HCT116 (cell line): ENCODE data around the gene PLCZ1. TPM values are rescaled to one million over a fixed set of nuclear protein-coding genes. Genes with fewer than 3 reads are reported as not detected.

Experiments used
- ATAC-seq: fragments of 200-7000 bp; cut with Tn5 transposase; 2 replicates; pipeline ENCODE4 v1.9.1; 2020; ENCODE audit warnings: mild to moderate bottlenecking, moderate library complexity
- BruUV-seq: library from RNA; stranded (reverse); fragments of 400-500 nt; replicated peaks from 2 replicates; lab custom pipeline; 2021; lab: Mats Ljungman, UMichigan
- CTCF ChIA-PET: fragments of 300-600 bp; sonication (Branson Sonifier 250); formaldehyde crosslinking; loops from one replicate; lab custom pipeline; 2021; ENCODE audit warnings: antibody characterized with exemption; lab: Charles Lee
- POLR2A ChIA-PET: fragments of 300-600, 350-600 bp; sonication (Branson Sonifier 250); formaldehyde crosslinking; loops from one replicate; lab custom pipeline; 2021; ENCODE audit warnings: antibody characterized with exemption; lab: Charles Lee
- RAD21 ChIA-PET, 2 experiments: fragments of 300-600 bp; sonication (Branson Sonifier 250); formaldehyde crosslinking; loops; one replicate each; lab custom pipeline; 2023; ENCODE audit warnings: low total read pairs in 2 of 2; ENCODE audit not compliant: uncharacterized antibody in 2 of 2, unreplicated experiment in 2 of 2, low non-redundant PET in 1 of 2; lab: Charles Lee
- DNase-seq: peaks from one replicate; pipeline ENCODE4 v3.0.0-alpha.2; 2010; ENCODE audit warnings: low read depth, low spot score
- H2AFZ ChIP-seq: fragments of 200-600 bp; shearing (Covaris generic), sonication (generic); 2 replicates; pipeline ENCODE4 v1.6.1; 2017; ENCODE audit warnings: low read depth, mixed run types, mixed read lengths, antibody characterized with exemption, low read length; ENCODE audit not compliant: poor library complexity, severe bottlenecking
- H3K27ac ChIP-seq: 2 replicates; pipeline ENCODE4 v1.5.1; 2012; ENCODE audit warnings: low read depth, low read length
- H3K27me3 ChIP-seq: fragments of 200-600 bp; sonication (generic); 2 replicates; pipeline ENCODE4 v1.6.1; 2016; ENCODE audit warnings: mixed run types, low read length, mixed read lengths; ENCODE audit not compliant: insufficient read depth
- H3K36me3 ChIP-seq, 2 experiments: fragments of 200-500 bp in 1 of 2; fragments of 200-600 bp in 1 of 2; sonication (Bioruptor generic) in 1 of 2; sonication (generic) in 1 of 2; 2 replicates each; pipeline versions ENCODE4 v1.5.1 to v1.6.1; 2014 to 2016; ENCODE audit warnings: low read length in 2 of 2, inconsistent platforms in 1 of 2, mixed read lengths in 1 of 2, mixed run types in 1 of 2; ENCODE audit not compliant: insufficient read depth in 2 of 2, control insufficient read depth in 1 of 2
- H3K4me1 ChIP-seq, 2 experiments: fragments of 200-600 bp in 1 of 2; sonication (generic) in 1 of 2; 2 replicates each; pipeline versions ENCODE4 v1.5.1 to v1.6.1; 2012 to 2017; ENCODE audit warnings: low read length in 2 of 2, inconsistent platforms in 1 of 2, mild to moderate bottlenecking in 1 of 2, mixed read lengths in 1 of 2, mixed run types in 1 of 2, moderate library complexity in 1 of 2; ENCODE audit not compliant: insufficient read depth in 2 of 2, control insufficient read depth in 1 of 2
- H3K4me2 ChIP-seq: fragments of 200-600 bp; sonication (generic); 2 replicates; pipeline ENCODE4 v1.6.1; 2017; ENCODE audit warnings: mixed run types, low read length, mixed read lengths
- H3K4me3 ChIP-seq, 2 experiments: fragments of 200-600 bp in 1 of 2; sonication (generic) in 1 of 2; replicated peaks in 1 of 2; 2 replicates each; pipeline ENCODE4 v1.5.1; 2011 to 2016; ENCODE audit warnings: low read length in 2 of 2, control low read depth in 1 of 2, low read depth in 1 of 2, mild to moderate bottlenecking in 1 of 2, mixed read lengths in 1 of 2, mixed run types in 1 of 2
- H3K79me2 ChIP-seq: fragments of 200-600 bp; sonication (generic); 2 replicates; pipeline ENCODE4 v1.6.1; 2017; ENCODE audit warnings: mild to moderate bottlenecking, mixed run types, low read length, moderate library complexity, mixed read lengths; ENCODE audit not compliant: insufficient read depth
- H3K9ac ChIP-seq: fragments of 200-600 bp; sonication (generic); 2 replicates; pipeline ENCODE4 v1.6.1; 2016; ENCODE audit warnings: low read length, mixed read lengths
- H3K9me2 ChIP-seq: fragments of 200-600 bp; sonication (generic), shearing (Covaris generic); 2 replicates; pipeline ENCODE4 v1.6.1; 2017; ENCODE audit warnings: mixed run types, mild to moderate bottlenecking, moderate library complexity; ENCODE audit not compliant: insufficient read depth
- H3K9me3 ChIP-seq, 2 experiments: fragments of 200-500 bp in 1 of 2; fragments of 200-600 bp in 1 of 2; sonication (Bioruptor generic) in 1 of 2; sonication (generic) in 1 of 2; 2 replicates each; pipeline ENCODE4 v1.6.1; 2014 to 2017; ENCODE audit warnings: low read length in 2 of 2, mixed read lengths in 2 of 2, inconsistent platforms in 1 of 2, low read depth in 1 of 2, mild to moderate bottlenecking in 1 of 2, mixed run types in 1 of 2, moderate library complexity in 1 of 2; ENCODE audit not compliant: control insufficient read depth in 1 of 2, insufficient read depth in 1 of 2
- H4K20me1 ChIP-seq: fragments of 200-600 bp; sonication (generic), shearing (Covaris generic); 2 replicates; pipeline ENCODE4 v1.6.1; 2017; ENCODE audit warnings: mixed run types, mild to moderate bottlenecking, moderate library complexity; ENCODE audit not compliant: insufficient read depth
- CEBPB ChIP-seq: IDR thresholded peaks from 2 replicates; pipeline ENCODE4 v1.6.1; 2012; ENCODE audit warnings: low read depth
- EGR1 ChIP-seq: IDR thresholded peaks from 2 replicates; pipeline ENCODE4 v1.6.1; 2012; ENCODE audit warnings: low read depth
- ELF1 ChIP-seq: IDR thresholded peaks from 2 replicates; pipeline ENCODE4 v1.6.1; 2012; ENCODE audit warnings: low read depth, borderline replicate concordance
- EZH2 ChIP-seq: fragments of 200-600 bp; sonication (generic); IDR thresholded peaks from 2 replicates; pipeline ENCODE4 v1.6.1; 2017; ENCODE audit warnings: antibody characterized with exemption, mixed run types
- EZH2phosphoT487 ChIP-seq: fragments of 200-600 bp; IDR thresholded peaks from 2 replicates; pipeline ENCODE4 v1.6.1; 2018; ENCODE audit warnings: antibody characterized with exemption, borderline replicate concordance
- FOSL1 ChIP-seq: IDR thresholded peaks from 2 replicates; pipeline ENCODE4 v1.6.1; 2012; ENCODE audit warnings: low read depth
- JUND ChIP-seq: IDR thresholded peaks from 2 replicates; pipeline ENCODE4 v1.6.1; 2012
- MAX ChIP-seq: IDR thresholded peaks from 2 replicates; pipeline ENCODE4 v1.6.1; 2012
- POLR2A ChIP-seq: IDR thresholded peaks from 2 replicates; pipeline ENCODE4 v1.7.0; 2011; ENCODE audit warnings: borderline replicate concordance; ENCODE audit not compliant: insufficient read depth, insufficient read length; ENCODE audit errors: extremely low read depth
- POLR2AphosphoS5 ChIP-seq: IDR thresholded peaks from 2 replicates; pipeline ENCODE4 v1.6.1; 2011; ENCODE audit warnings: mild to moderate bottlenecking, low read depth, low read length, moderate library complexity
- RAD21 ChIP-seq: IDR thresholded peaks from 2 replicates; pipeline ENCODE4 v1.6.1; 2012; ENCODE audit warnings: low read depth, mild to moderate bottlenecking
- REST ChIP-seq: IDR thresholded peaks from 2 replicates; pipeline ENCODE4 v1.6.1; 2012; ENCODE audit warnings: low read depth
- SIN3A ChIP-seq: IDR thresholded peaks from 2 replicates; pipeline ENCODE4 v1.6.1; 2012; ENCODE audit warnings: low read depth
- SP1 ChIP-seq: IDR thresholded peaks from 2 replicates; pipeline ENCODE4 v1.6.1; 2012; ENCODE audit warnings: low read depth
- SRF ChIP-seq: IDR thresholded peaks from 2 replicates; pipeline ENCODE4 v1.6.1; 2012; ENCODE audit warnings: low read depth
- TCF7L2 ChIP-seq: IDR thresholded peaks from 2 replicates; pipeline ENCODE4 v1.7.0; 2011; ENCODE audit warnings: borderline replicate concordance, inconsistent platforms; ENCODE audit not compliant: insufficient read depth, insufficient read length; ENCODE audit errors: extremely low read depth
- YY1 ChIP-seq: IDR thresholded peaks from 2 replicates; pipeline ENCODE4 v1.6.1; 2011; ENCODE audit warnings: low read length, low read depth, moderate library complexity, mild to moderate bottlenecking; ENCODE audit not compliant: insufficient replicate concordance; ENCODE audit errors: extremely low read depth
- ZBTB33 ChIP-seq: IDR thresholded peaks from 2 replicates; pipeline ENCODE4 v1.6.1; 2011; ENCODE audit warnings: mild to moderate bottlenecking, low read length, moderate library complexity; ENCODE audit not compliant: insufficient replicate concordance; ENCODE audit errors: extremely low read depth
- ZFX ChIP-seq: fragments of 450-650 bp; IDR thresholded peaks from 2 replicates; pipeline ENCODE4 v1.6.1; 2017
- ZNF274 ChIP-seq: fragments of 200-500 bp; sonication (Bioruptor generic); IDR thresholded peaks from 2 replicates; pipeline ENCODE4 v1.6.1; 2014; ENCODE audit warnings: mild to moderate bottlenecking, low read depth, low read length, inconsistent platforms
- intact Hi-C: fragments of 100-400 bp; cut with micrococcal nuclease; formaldehyde crosslinking; loops from 2 replicates; pipeline ENCODE4 v1.10.0; 2022
- total RNA-seq: library from RNA; stranded (reverse); gene quantifications from one replicate; pipeline ENCODE4 v1.2.1, GENCODE V29; 2021; ENCODE audit not compliant: unreplicated experiment

Gene PLCZ1
- total RNA-seq, 1 experiment from 2014 or later, result not detected

- ATAC-seq, result no peak
- Histone ChIP-seq H3K4me2 (no peak overlapping the region), H3K79me2 (no peaks in the 10 kb centered on the region), H4K20me1 (no peaks in the 10 kb centered on the region), H3K9ac (no peak overlapping the region), H3K36me3 (no peaks in the 10 kb centered on the region), H3K9me2 (no peaks in the 10 kb centered on the region), H3K4me1 (no peaks in the 10 kb centered on the region), H3K4me3 (no peak overlapping the region), H3K27me3 (no peaks in the 10 kb centered on the region), H3K27ac (no peak overlapping the region), H2AFZ (no peak overlapping the region), H3K9me3 (no peaks in the 10 kb centered on the region)
- BruUV-seq, result no TSS peak
- ChIA-PET POLR2A (no interaction called here), CTCF (no interaction called here), RAD21 (no interaction called here)
- TF ChIP-seq ELF1, result no peak
- no peak for TF ChIP-seq MAX
- no peak for TF ChIP-seq SIN3A
- no peak for TF ChIP-seq POLR2A
- no peak for TF ChIP-seq CEBPB
- TF ChIP-seq TCF7L2, result no peak
- TF ChIP-seq EZH2phosphoT487, result no peak
- no peak for TF ChIP-seq REST
- TF ChIP-seq ZFX, result no peak
- TF ChIP-seq EGR1, result no peak
- no peak for TF ChIP-seq YY1
- TF ChIP-seq FOSL1, result no peak
- TF ChIP-seq SP1, result no peak
- TF ChIP-seq SRF, result no peak
- TF ChIP-seq ZNF274, result no peak
- TF ChIP-seq EZH2, result no peak
- no peak for TF ChIP-seq RAD21
- no peak for TF ChIP-seq ZBTB33
- TF ChIP-seq POLR2AphosphoS5, result no peak
- TF ChIP-seq JUND, result no peak
- DNase-seq, result no peak
- intact Hi-C loops, result no loop called here
These were observed 94.1 kb downstream of the PLCZ1 start for GRCh38 chr12:18643681-18644080.
